ENCODE data around the gene AMBRA1.
A peak's percentile ranks its signal among the peaks of the same experiment; 100 is the strongest.

AMBRA1 gene

GRCh38 chr11:46363455-46364005 lies 230.3 kb downstream of the AMBRA1 start:
- CTCF ChIA-PET = interaction anchor here (0.8 to 3.9 kb wide), 2 partner anchors 11 kb away, joined by 5 to 30 read pairs; no protein-coding TSS in a partner anchor
- TF ChIP-seq SP1 (IDR thresholded peaks at IDR 0.05) (no peak), ZNF384 (IDR thresholded peaks at IDR 0.05) (no peak), L3MBTL2 (conservative IDR thresholded peaks at IDR 0.05) (no peak), PKNOX1 (IDR thresholded peaks at IDR 0.05) (no peak), FOXM1 (IDR thresholded peaks at IDR 0.05; ENCODE audit: borderline replicate concordance) (no peak), TARDBP (IDR thresholded peaks at IDR 0.05) (no peak), ELF4 (IDR thresholded peaks at IDR 0.05) (no peak), FOXA1 (IDR thresholded peaks at IDR 0.05) (no peak), FOXK2 (IDR thresholded peaks at IDR 0.05) (no peak), NFRKB (IDR thresholded peaks at IDR 0.05) (no peak)
- POLR2A ChIA-PET = interaction anchor here (1.1 kb wide), 1 partner anchor 16 kb away, joined by 3 read pairs; the partner anchor contains the start of gene DGKZ
- DNase-seq (ENCODE audit: extremely low spot score) = no peak

- ChIA-PET CTCF (interaction anchor here (3.9 kb wide), 1 partner anchor 11 kb away, joined by 30 read pairs; no protein-coding TSS in a partner anchor), POLR2A (interaction anchor here (2.3 kb wide), 1 partner anchor 11 kb away, joined by 7 read pairs; no protein-coding TSS in a partner anchor)
- DNase-seq (ENCODE audit: extremely low spot score) = no peak
- no peak for TF ChIP-seq TARDBP (IDR thresholded peaks at IDR 0.05)
- no peak for TF ChIP-seq LEF1 (IDR thresholded peaks at IDR 0.05; ENCODE audit: borderline replicate concordance)
- TF ChIP-seq ZNF384 (IDR thresholded peaks at IDR 0.05) = no peak
- no peak for TF ChIP-seq L3MBTL2 (conservative IDR thresholded peaks at IDR 0.05)
- no peak for TF ChIP-seq ARNT (IDR thresholded peaks at IDR 0.05)
- TF ChIP-seq FOXA1 (IDR thresholded peaks at IDR 0.05) = no peak
- no peak for TF ChIP-seq CTBP1 (IDR thresholded peaks at IDR 0.05; ENCODE audit: borderline replicate concordance)
- TF ChIP-seq SP1 (IDR thresholded peaks at IDR 0.05) = no peak
- TF ChIP-seq SUZ12 (IDR thresholded peaks at IDR 0.05) = no peak
- no peak for TF ChIP-seq PKNOX1 (IDR thresholded peaks at IDR 0.05)
- TF ChIP-seq BHLHE40 (IDR thresholded peaks at IDR 0.05; ENCODE audit: borderline replicate concordance) = no peak
- no peak for TF ChIP-seq FOXK2 (IDR thresholded peaks at IDR 0.05)
- no peak for TF ChIP-seq ELF4 (IDR thresholded peaks at IDR 0.05)
- TF ChIP-seq FOXM1 (IDR thresholded peaks at IDR 0.05; ENCODE audit: borderline replicate concordance) = no peak
- TF ChIP-seq HDGF (IDR thresholded peaks at IDR 0.05; ENCODE audit: borderline replicate concordance) = no peak
These were observed 230.8 kb downstream of the AMBRA1 start for GRCh38 chr11:46363031-46363407.

- TF ChIP-seq BHLHE40 (IDR thresholded peaks at IDR 0.05; ENCODE audit: borderline replicate concordance) = no peak
- no peak for TF ChIP-seq FOXA1 (IDR thresholded peaks at IDR 0.05)
- no peak for TF ChIP-seq LEF1 (IDR thresholded peaks at IDR 0.05; ENCODE audit: borderline replicate concordance)
- TF ChIP-seq FOXM1 (IDR thresholded peaks at IDR 0.05; ENCODE audit: borderline replicate concordance) = no peak
- no peak for DNase-seq (ENCODE audit: extremely low spot score)
- ChIA-PET POLR2A (interaction anchor here (2.3 kb wide), 1 partner anchor 10 kb away, joined by 7 read pairs; no protein-coding TSS in a partner anchor), CTCF (interaction anchor here (3.9 kb wide), 1 partner anchor 10 kb away, joined by 30 read pairs; no protein-coding TSS in a partner anchor)
These were observed 231.4 kb downstream of the AMBRA1 start for GRCh38 chr11:46362156-46363030.

- POLR2A ChIA-PET = interaction anchor here (0.8 to 2.3 kb wide), 3 partner anchors 9 to 123 kb away, joined by 3 to 7 read pairs (median 3); no protein-coding TSS in a partner anchor
- peak; percentile 58 for DNase-seq (ENCODE audit: extremely low spot score)
- CTCF ChIA-PET = interaction anchor here (1.5 to 3.9 kb wide), 4 partner anchors 9 to 30 kb away, joined by 4 to 30 read pairs (median 12); partner anchors contain the start of gene DGKZ
- TF ChIP-seq HDGF (IDR thresholded peaks at IDR 0.05; ENCODE audit: borderline replicate concordance) (no peak), FOXM1 (IDR thresholded peaks at IDR 0.05; ENCODE audit: borderline replicate concordance) (no peak), L3MBTL2 (conservative IDR thresholded peaks at IDR 0.05) (no peak), ELF4 (IDR thresholded peaks at IDR 0.05) (no peak), ZNF384 (IDR thresholded peaks at IDR 0.05) (no peak), SUZ12 (IDR thresholded peaks at IDR 0.05) (no peak), ARNT (IDR thresholded peaks at IDR 0.05) (no peak)
These were observed 232.3 kb downstream of the AMBRA1 start for GRCh38 chr11:46361283-46362155.

GRCh38 chr11:46360878-46361277 lies 232.9 kb downstream of the AMBRA1 start:
- ChIA-PET POLR2A (interaction anchor here (1.0 to 2.3 kb wide), 2 partner anchors 8 to 117 kb away, joined by 3 to 7 read pairs; no protein-coding TSS in a partner anchor), CTCF (interaction anchor here (1.2 to 3.9 kb wide), 5 partner anchors 9 to 31 kb away, joined by 3 to 30 read pairs (median 10); partner anchors contain the start of gene DGKZ)
- TF ChIP-seq PKNOX1 (IDR thresholded peaks at IDR 0.05) = no peak
- no peak for TF ChIP-seq SP1 (IDR thresholded peaks at IDR 0.05)
- TF ChIP-seq SUZ12 (IDR thresholded peaks at IDR 0.05) = no peak
- TF ChIP-seq HDGF (IDR thresholded peaks at IDR 0.05; ENCODE audit: borderline replicate concordance) = no peak
- no peak for TF ChIP-seq FOXK2 (IDR thresholded peaks at IDR 0.05)
- TF ChIP-seq FOXA1 (IDR thresholded peaks at IDR 0.05) = no peak
- TF ChIP-seq TARDBP (IDR thresholded peaks at IDR 0.05) = no peak
- no peak for TF ChIP-seq ELF4 (IDR thresholded peaks at IDR 0.05)
- TF ChIP-seq BHLHE40 (IDR thresholded peaks at IDR 0.05; ENCODE audit: borderline replicate concordance) = no peak
- TF ChIP-seq L3MBTL2 (conservative IDR thresholded peaks at IDR 0.05) = no peak
- no peak for TF ChIP-seq NFRKB (IDR thresholded peaks at IDR 0.05)
- TF ChIP-seq LEF1 (IDR thresholded peaks at IDR 0.05; ENCODE audit: borderline replicate concordance) = no peak
- no peak for TF ChIP-seq ZNF384 (IDR thresholded peaks at IDR 0.05)
- no peak for DNase-seq (ENCODE audit: extremely low spot score)

All from HEK293T (cell line).